Uterus (tissue), 4 donors: ENCODE results near the gene ADAMTSL1. TPM values are rescaled to one million over a fixed set of nuclear protein-coding genes. Genes with fewer than 3 reads are reported as not detected.
A peak's percentile ranks its signal among the peaks of the same experiment; 100 is the strongest.

Source experiments
- DNase-seq, 2 donors: peaks; one replicate each; pipeline ENCODE4 v3.0.0-alpha.2; 2019 to 2020
- H3K27ac ChIP-seq, 2 donors: fragments of 200-600 bp; sonication (generic); 1 replicate in 1 of 2; 2 replicates in 1 of 2; pipeline ENCODE4 v1.5.1; 2016 to 2018
- H3K27me3 ChIP-seq, 2 donors: fragments of 200-600 bp; sonication (generic); one replicate each; pipeline ENCODE4 v1.5.1; 2018 to 2019; ENCODE audit warnings: control low read depth in 1 of 2
- H3K36me3 ChIP-seq, 2 donors: fragments of 200-600 bp; sonication (generic); one replicate each; pipeline ENCODE4 v1.5.1; 2019; ENCODE audit warnings: control low read depth in 1 of 2
- H3K4me1 ChIP-seq, 2 donors: fragments of 200-600 bp; sonication (generic); one replicate each; pipeline ENCODE4 v1.5.1; 2018 to 2019; ENCODE audit warnings: control low read depth in 1 of 2
- H3K4me3 ChIP-seq, 2 donors: fragments of 200-600 bp; sonication (generic); 1 replicate in 1 of 2; 2 replicates in 1 of 2; pipeline ENCODE4 v1.5.1; 2018 to 2019; ENCODE audit warnings: mild to moderate bottlenecking in 1 of 2
- H3K9me3 ChIP-seq, 2 donors: fragments of 200-600 bp; sonication (generic); one replicate each; pipeline ENCODE4 v1.5.1; 2019; ENCODE audit warnings: control low read depth in 1 of 2
- CTCF ChIP-seq, 4 experiments: fragments of 200-600 bp in 2 of 4; fragments of 450-650 bp in 2 of 4; sonication (generic) in 2 of 4; IDR thresholded peaks; one replicate each; pipeline ENCODE4 v1.5.1; 2016 to 2019; ENCODE audit warnings: antibody characterized with exemption in 4 of 4, mild to moderate bottlenecking in 2 of 4, moderate library complexity in 1 of 4
- POLR2A ChIP-seq, 2 donors: fragments of 450-650 bp; IDR thresholded peaks; one replicate each; pipeline ENCODE4 v1.6.1; 2016; ENCODE audit warnings: antibody characterized with exemption in 2 of 2, mild to moderate bottlenecking in 1 of 2, moderate library complexity in 1 of 2
- intact Hi-C: fragments of 100-400 bp; cut with DNase I; formaldehyde crosslinking; loops from one replicate; pipeline ENCODE4 v1.15.1; 2023; ENCODE audit warnings: low total_unique reads
- total RNA-seq, 4 donors: library from RNA; depleted of rRNA in 3 of 4; stranded (reverse); fragments of >200 nt in 3 of 4; gene quantifications; one replicate each; pipeline versions ENCODE4 v1.1.0 to v1.2.4, GENCODE V29; 2014 to 2023
- donor health status: DM: yes; HTN: yes; CAD: no.

Gene ADAMTSL1
- 100 to 1,000 TPM in 3 of 4 donors, 10 to 100 TPM in 1; 30.0 to 186 (median 138) TPM for total RNA-seq

DNA sequence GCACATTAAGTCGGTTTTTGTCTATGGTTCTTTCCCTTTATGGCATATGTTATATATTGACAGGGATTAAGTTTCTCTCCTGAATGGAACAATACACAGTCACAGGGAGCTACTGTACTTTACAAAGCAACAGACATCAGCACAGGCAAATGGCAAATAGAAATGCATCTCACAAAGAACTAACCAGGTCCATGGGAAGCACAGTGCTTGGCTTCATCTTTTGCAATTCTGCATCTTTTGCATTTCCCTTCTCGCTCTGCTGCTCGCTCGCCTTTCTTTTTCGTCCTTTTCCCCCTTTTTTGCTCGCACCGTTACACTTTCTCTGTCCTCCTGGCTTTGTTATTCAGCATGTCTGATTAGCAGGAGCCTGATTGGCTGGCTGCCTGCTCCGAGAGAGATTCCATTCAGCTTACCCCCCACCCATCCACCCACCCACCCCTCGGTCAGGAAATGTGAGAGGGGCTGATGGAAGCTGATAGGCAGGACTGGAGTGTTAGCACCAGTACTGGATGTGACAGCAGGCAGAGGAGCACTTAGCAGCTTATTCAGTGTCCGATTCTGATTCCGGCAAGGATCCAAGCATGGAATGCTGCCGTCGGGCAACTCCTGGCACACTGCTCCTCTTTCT, at the start of gene ADAMTSL1:
Gene ADAMTSL1, plus strand, starts transcription at position 502 of the 628 bp plus-strand sequence. Its CDS starts 80 bp downstream, at position 582.
- peak; percentile 34 to 50 for DNase-seq
- Histone ChIP-seq H3K36me3 (no peaks in the 10 kb centered on the region), H3K4me1 (no peaks in the 10 kb centered on the region), H3K27ac (peak within 1 kb of the TSS; percentile 69 to 71), H3K9me3 (no peaks in the 10 kb centered on the region), H3K4me3 (peak within 1 kb of the TSS; percentile 29 to 31), H3K27me3 (no peaks in the 10 kb centered on the region)
- intact Hi-C loops: no loop called here
- TF ChIP-seq POLR2A (IDR thresholded peaks at IDR 0.05) (no peak), CTCF (IDR thresholded peaks at IDR 0.05) (no peak)

GRCh38 chr9:18427691-18428090, 46.3 kb upstream of the ADAMTSL1 start:
- H3K27me3 ChIP-seq: no peaks in the 10 kb centered on the region
- H3K36me3 ChIP-seq: no peaks in the 10 kb centered on the region
- H3K4me3 ChIP-seq: no peak overlapping the region
- TF ChIP-seq POLR2A (IDR thresholded peaks at IDR 0.05) (no peak), CTCF (IDR thresholded peaks at IDR 0.05) (no peak)
- no peak for DNase-seq
- peaks cover 0 to 6% of the 10 kb centered on the region in 2 donors for H3K4me1 ChIP-seq
- H3K27ac ChIP-seq: peak overlapping the region; percentile 27 to 53
- intact Hi-C loops: no loop called here
- no peaks in the 10 kb centered on the region for H3K9me3 ChIP-seq

DNA sequence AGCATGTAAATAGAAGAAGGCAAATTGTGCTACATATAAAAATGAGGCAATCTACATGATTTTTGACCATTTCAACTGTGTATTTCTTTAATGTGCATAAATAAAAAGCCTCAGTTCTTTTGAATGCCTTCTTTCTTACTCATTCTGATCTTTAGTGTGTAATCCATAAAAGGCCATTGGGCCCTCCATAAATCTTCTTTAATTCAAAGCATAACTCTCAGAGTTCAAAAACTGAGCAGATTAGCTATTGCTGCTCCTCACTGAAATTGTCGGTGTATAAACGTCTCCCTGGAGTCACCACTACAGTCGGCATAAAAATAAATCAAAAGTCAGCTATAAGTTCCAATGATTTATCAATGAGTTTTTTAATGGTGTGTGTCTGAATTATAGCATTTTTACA, 45.3 kb upstream of the ADAMTSL1 start:
- H3K27ac ChIP-seq: peak overlapping the region; percentile 27 to 53
- peaks cover 0 to 6% of the 10 kb centered on the region in 2 donors for H3K4me1 ChIP-seq

GRCh38 chr9:18429070-18429469, 44.9 kb upstream of the ADAMTSL1 start:
- no peaks in the 10 kb centered on the region for H3K36me3 ChIP-seq
- H3K4me3 ChIP-seq: no peak overlapping the region
- H3K27me3 ChIP-seq: no peaks in the 10 kb centered on the region
- no peaks in the 10 kb centered on the region for H3K9me3 ChIP-seq
- peaks cover 0 to 6% of the 10 kb centered on the region in 2 donors for H3K4me1 ChIP-seq
- DNase-seq: no peak
- no peak for TF ChIP-seq POLR2A (IDR thresholded peaks at IDR 0.05)
- TF ChIP-seq CTCF (IDR thresholded peaks at IDR 0.05): no peak
- no peak overlapping the region for H3K27ac ChIP-seq
- intact Hi-C loops: no loop called here

More for the DNA sequence above, 45.3 kb upstream of the ADAMTSL1 start:
- TF ChIP-seq CTCF (IDR thresholded peaks at IDR 0.05) (no peak), POLR2A (IDR thresholded peaks at IDR 0.05) (no peak)
- no peak overlapping the region for H3K4me3 ChIP-seq
- DNase-seq: no peak
- intact Hi-C loops: no loop called here
- H3K9me3 ChIP-seq: no peaks in the 10 kb centered on the region
- H3K36me3 ChIP-seq: no peaks in the 10 kb centered on the region
- H3K27me3 ChIP-seq: no peaks in the 10 kb centered on the region

DNA sequence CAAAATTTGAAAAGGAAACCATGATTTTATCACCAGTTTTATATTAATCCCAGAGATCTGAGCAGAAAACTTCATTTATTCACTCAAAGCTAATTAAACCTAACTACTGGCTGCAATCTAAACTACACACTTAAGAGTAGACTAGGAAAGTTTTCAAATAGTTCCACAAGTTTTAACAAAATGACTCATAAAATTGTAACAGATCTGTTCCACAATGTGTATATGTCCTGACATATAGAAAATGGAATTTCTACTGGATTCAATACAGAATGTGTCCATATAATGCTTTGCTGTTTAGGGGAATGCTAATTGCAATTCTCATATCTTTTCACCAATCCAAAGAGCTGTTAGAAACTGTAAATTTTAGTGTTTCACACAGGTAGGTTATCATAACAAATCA, 40.3 kb upstream of the ADAMTSL1 start:
- H3K4me1 ChIP-seq: peaks cover 0 to 4% of the 10 kb centered on the region in 2 donors
- no peak for TF ChIP-seq CTCF (IDR thresholded peaks at IDR 0.05)
- TF ChIP-seq POLR2A (IDR thresholded peaks at IDR 0.05): no peak
- no peaks in the 10 kb centered on the region for H3K27me3 ChIP-seq
- H3K36me3 ChIP-seq: no peaks in the 10 kb centered on the region
- intact Hi-C loops: no loop called here
- no peak overlapping the region for H3K27ac ChIP-seq
- DNase-seq: no peak
- no peaks in the 10 kb centered on the region for H3K9me3 ChIP-seq
- H3K4me3 ChIP-seq: no peak overlapping the region
